Transverse colon (tissue), 4 donors: ENCODE results near the gene EDAR.

Experiments used
- CTCF ChIP-seq, 5 experiments: fragments of 200-600 bp in 3 of 5; fragments of 450-650 bp in 2 of 5; sonication (generic) in 3 of 5; IDR thresholded peaks; 1 replicate in 2 of 5; 2 replicates in 3 of 5; pipeline ENCODE4 v1.5.1; 2016 to 2017; ENCODE audit warnings: antibody characterized with exemption in 5 of 5, inconsistent platforms in 3 of 5, mild to moderate bottlenecking in 2 of 5, moderate library complexity in 1 of 5
- EP300 ChIP-seq: sonication (generic); formaldehyde crosslinking; IDR thresholded peaks from one replicate; pipeline ENCODE4 v1.6.1; 2017; ENCODE audit warnings: antibody characterized with exemption, low read depth
- POLR2AphosphoS5 ChIP-seq, 3 donors: sonication (generic); formaldehyde crosslinking; IDR thresholded peaks; one replicate each; pipeline ENCODE4 v1.6.1; 2016; ENCODE audit warnings: antibody characterized with exemption in 3 of 3

- TF ChIP-seq CTCF (IDR thresholded peaks at IDR 0.05): peak; percentile 68 to 87 (median 78)
- TF ChIP-seq POLR2AphosphoS5 (IDR thresholded peaks at IDR 0.05): no peak
- TF ChIP-seq EP300: no peak
Measured at GRCh38 chr2:108927936-108928659, 60.9 kb downstream of the EDAR start.
